ENCODE results near the gene CDH13. TPM values are rescaled to one million over a fixed set of nuclear protein-coding genes. Genes with fewer than 3 reads are reported as not detected.

Gene CDH13
- total and polyA plus RNA-seq, 2 experiments from 2014 or later, result 1.6 to 4.4 TPM

DNA sequence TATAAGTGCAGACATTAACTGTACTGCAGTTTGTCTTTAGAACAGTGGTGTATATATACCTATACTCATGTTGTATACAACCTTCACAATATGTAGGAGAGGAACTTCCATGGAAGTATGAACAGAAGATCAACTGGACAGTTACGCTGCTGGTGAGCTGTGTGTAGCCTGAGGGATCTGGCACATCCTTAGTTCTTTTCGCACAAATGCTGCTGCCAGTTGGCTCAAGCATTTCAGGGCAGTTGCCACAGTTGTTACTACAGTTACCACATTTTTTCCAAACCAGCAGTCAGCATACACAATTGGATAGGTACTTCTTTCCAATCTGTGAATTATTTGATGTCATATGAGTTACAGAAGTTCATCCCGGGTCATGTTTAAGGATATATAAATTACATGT lies 641.4 kb downstream of the CDH13 start:
- Mint-ChIP-seq H3K36me3 (ENCODE audit: low read depth) (no peaks in the 10 kb centered on the region), H3K4me3 (no peak overlapping the region), H3K27me3 (ENCODE audit: insufficient read depth, low read depth, poor library complexity) (peaks cover 3% of the 10 kb centered on the region), H3K4me1 (no peaks in the 10 kb centered on the region), H3K27ac (no peak overlapping the region), H3K9me3 (no peaks in the 10 kb centered on the region)
- Histone ChIP-seq H3F3A (replicated peaks; ENCODE audit: low read depth) (no peaks in the 10 kb centered on the region), H3K79me2 (replicated peaks; ENCODE audit: insufficient read depth) (no peaks in the 10 kb centered on the region), H3K4me2 (no peak overlapping the region), H3K4me1 (ENCODE audit: insufficient read depth) (no peaks in the 10 kb centered on the region), H3K27ac (ENCODE audit: low read depth) (no peak overlapping the region), H3K27me3 (ENCODE audit: insufficient read depth) (no peaks in the 10 kb centered on the region), H3K4me3 (no peak overlapping the region), H2AFZ (no peak overlapping the region), H3K9me2 (ENCODE audit: insufficient read depth) (no peaks in the 10 kb centered on the region), H4K20me1 (replicated peaks; ENCODE audit: insufficient read depth) (no peaks in the 10 kb centered on the region), H3K36me3 (ENCODE audit: insufficient read depth) (no peaks in the 10 kb centered on the region)
- ATAC-seq (no peak), DNase-seq (ENCODE audit: low spot score) (no peak)
- TF ChIP-seq STAT1 (IDR thresholded peaks at IDR 0.05; ENCODE audit: unreplicated experiment) (no peak), NANOG (IDR thresholded peaks at IDR 0.05; ENCODE audit: borderline replicate concordance) (no peak), ETS1 (IDR thresholded peaks at IDR 0.05) (no peak), POLR2AphosphoS5 (IDR thresholded peaks at IDR 0.05; ENCODE audit: low read depth) (no peak), CTCF (conservative IDR thresholded peaks at IDR 0.05; ENCODE audit: low read depth in 2 of 2) (no peak), CREB1 (CRISPR knock-in tag; IDR thresholded peaks at IDR 0.05; ENCODE audit: low read depth) (no peak), ZNF114 (CRISPR knock-in tag; IDR thresholded peaks at IDR 0.05) (no peak), JUNB (IDR thresholded peaks at IDR 0.05; ENCODE audit: unreplicated experiment) (no peak), ZNF331 (CRISPR knock-in tag; IDR thresholded peaks at IDR 0.05; ENCODE audit: low read depth) (no peak), EZH2phosphoT487 (IDR thresholded peaks at IDR 0.05; ENCODE audit: unreplicated experiment) (no peak), EZH2 (IDR thresholded peaks at IDR 0.05; ENCODE audit: low read depth, unreplicated experiment) (no peak)
- TF ChIP-seq, protein P1, sequence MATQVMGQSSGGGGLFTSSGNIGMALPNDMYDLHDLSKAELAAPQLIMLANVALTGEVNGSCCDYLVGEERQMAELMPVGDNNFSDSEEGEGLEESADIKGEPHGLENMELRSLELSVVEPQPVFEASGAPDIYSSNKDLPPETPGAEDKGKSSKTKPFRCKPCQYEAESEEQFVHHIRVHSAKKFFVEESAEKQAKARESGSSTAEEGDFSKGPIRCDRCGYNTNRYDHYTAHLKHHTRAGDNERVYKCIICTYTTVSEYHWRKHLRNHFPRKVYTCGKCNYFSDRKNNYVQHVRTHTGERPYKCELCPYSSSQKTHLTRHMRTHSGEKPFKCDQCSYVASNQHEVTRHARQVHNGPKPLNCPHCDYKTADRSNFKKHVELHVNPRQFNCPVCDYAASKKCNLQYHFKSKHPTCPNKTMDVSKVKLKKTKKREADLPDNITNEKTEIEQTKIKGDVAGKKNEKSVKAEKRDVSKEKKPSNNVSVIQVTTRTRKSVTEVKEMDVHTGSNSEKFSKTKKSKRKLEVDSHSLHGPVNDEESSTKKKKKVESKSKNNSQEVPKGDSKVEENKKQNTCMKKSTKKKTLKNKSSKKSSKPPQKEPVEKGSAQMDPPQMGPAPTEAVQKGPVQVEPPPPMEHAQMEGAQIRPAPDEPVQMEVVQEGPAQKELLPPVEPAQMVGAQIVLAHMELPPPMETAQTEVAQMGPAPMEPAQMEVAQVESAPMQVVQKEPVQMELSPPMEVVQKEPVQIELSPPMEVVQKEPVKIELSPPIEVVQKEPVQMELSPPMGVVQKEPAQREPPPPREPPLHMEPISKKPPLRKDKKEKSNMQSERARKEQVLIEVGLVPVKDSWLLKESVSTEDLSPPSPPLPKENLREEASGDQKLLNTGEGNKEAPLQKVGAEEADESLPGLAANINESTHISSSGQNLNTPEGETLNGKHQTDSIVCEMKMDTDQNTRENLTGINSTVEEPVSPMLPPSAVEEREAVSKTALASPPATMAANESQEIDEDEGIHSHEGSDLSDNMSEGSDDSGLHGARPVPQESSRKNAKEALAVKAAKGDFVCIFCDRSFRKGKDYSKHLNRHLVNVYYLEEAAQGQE (IDR thresholded peaks at IDR 0.05; ENCODE audit: unreplicated experiment), result no peak
- TF ChIP-seq, protein P2, sequence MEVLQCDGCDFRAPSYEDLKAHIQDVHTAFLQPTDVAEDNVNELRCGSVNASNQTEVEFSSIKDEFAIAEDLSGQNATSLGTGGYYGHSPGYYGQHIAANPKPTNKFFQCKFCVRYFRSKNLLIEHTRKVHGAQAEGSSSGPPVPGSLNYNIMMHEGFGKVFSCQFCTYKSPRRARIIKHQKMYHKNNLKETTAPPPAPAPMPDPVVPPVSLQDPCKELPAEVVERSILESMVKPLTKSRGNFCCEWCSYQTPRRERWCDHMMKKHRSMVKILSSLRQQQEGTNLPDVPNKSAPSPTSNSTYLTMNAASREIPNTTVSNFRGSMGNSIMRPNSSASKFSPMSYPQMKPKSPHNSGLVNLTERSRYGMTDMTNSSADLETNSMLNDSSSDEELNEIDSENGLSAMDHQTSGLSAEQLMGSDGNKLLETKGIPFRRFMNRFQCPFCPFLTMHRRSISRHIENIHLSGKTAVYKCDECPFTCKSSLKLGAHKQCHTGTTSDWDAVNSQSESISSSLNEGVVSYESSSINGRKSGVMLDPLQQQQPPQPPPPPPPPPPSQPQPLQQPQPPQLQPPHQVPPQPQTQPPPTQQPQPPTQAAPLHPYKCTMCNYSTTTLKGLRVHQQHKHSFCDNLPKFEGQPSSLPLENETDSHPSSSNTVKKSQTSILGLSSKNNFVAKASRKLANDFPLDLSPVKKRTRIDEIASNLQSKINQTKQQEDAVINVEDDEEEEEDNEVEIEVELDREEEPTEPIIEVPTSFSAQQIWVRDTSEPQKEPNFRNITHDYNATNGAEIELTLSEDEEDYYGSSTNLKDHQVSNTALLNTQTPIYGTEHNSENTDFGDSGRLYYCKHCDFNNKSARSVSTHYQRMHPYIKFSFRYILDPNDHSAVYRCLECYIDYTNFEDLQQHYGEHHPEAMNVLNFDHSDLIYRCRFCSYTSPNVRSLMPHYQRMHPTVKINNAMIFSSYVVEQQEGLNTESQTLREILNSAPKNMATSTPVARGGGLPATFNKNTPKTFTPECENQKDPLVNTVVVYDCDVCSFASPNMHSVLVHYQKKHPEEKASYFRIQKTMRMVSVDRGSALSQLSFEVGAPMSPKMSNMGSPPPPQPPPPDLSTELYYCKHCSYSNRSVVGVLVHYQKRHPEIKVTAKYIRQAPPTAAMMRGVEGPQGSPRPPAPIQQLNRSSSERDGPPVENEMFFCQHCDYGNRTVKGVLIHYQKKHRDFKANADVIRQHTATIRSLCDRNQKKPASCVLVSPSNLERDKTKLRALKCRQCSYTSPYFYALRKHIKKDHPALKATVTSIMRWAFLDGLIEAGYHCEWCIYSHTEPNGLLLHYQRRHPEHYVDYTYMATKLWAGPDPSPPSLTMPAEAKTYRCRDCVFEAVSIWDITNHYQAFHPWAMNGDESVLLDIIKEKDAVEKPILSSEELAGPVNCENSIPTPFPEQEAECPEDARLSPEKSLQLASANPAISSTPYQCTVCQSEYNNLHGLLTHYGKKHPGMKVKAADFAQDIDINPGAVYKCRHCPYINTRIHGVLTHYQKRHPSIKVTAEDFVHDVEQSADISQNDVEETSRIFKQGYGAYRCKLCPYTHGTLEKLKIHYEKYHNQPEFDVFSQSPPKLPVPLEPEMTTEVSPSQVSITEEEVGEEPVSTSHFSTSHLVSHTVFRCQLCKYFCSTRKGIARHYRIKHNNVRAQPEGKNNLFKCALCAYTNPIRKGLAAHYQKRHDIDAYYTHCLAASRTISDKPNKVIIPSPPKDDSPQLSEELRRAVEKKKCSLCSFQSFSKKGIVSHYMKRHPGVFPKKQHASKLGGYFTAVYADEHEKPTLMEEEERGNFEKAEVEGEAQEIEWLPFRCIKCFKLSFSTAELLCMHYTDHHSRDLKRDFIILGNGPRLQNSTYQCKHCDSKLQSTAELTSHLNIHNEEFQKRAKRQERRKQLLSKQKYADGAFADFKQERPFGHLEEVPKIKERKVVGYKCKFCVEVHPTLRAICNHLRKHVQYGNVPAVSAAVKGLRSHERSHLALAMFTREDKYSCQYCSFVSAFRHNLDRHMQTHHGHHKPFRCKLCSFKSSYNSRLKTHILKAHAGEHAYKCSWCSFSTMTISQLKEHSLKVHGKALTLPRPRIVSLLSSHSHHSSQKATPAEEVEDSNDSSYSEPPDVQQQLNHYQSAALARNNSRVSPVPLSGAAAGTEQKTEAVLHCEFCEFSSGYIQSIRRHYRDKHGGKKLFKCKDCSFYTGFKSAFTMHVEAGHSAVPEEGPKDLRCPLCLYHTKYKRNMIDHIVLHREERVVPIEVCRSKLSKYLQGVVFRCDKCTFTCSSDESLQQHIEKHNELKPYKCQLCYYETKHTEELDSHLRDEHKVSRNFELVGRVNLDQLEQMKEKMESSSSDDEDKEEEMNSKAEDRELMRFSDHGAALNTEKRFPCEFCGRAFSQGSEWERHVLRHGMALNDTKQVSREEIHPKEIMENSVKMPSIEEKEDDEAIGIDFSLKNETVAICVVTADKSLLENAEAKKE (CRISPR knock-in tag; IDR thresholded peaks at IDR 0.05), result no peak

All from GM23338 (cell line).